GM10847 (cell line): ENCODE measurements around the gene MICAL3.

Source experiments
- POLR2A ChIP-seq: IDR thresholded peaks from 2 replicates; pipeline ENCODE4 v1.6.1; 2011; ENCODE audit not compliant: insufficient read length; ENCODE audit errors: extremely low read depth

Gene MICAL3

GRCh38 chr22:17751596-17751995, 272.8 kb downstream of the MICAL3 start:
- TF ChIP-seq POLR2A: no peak

GRCh38 chr22:17749605-17750395, 274.6 kb downstream of the MICAL3 start:
- TF ChIP-seq POLR2A: no peak

- TF ChIP-seq POLR2A: no peak
These were observed 275.6 kb downstream of the MICAL3 start for GRCh38 chr22:17748555-17749353.

GRCh38 chr22:17746916-17747315, 277.4 kb downstream of the MICAL3 start:
- TF ChIP-seq POLR2A: no peak

DNA sequence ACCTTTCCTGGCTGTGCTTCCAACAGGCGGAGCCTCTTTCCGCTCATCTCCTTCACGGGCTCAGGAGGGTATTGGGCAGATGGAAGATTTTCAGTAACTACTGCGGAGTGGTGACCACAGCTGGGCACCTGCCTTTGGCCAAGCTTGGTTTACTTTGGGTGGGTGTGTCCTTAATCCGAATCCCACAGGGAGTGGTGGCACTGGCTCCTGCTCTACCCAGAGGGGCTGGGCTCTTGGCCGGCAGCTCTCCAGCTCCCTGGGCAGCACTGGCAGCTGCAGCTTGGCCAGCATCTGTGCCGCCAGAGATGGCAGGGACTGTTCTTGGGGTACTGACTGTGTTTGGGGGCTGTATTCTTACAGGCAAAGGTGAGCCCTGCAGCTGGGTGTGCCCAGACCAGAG, 279.9 kb downstream of the MICAL3 start:
- no peak for TF ChIP-seq POLR2A

GRCh38 chr22:17743661-17744411, 280.5 kb downstream of the MICAL3 start:
- no peak for TF ChIP-seq POLR2A

DNA sequence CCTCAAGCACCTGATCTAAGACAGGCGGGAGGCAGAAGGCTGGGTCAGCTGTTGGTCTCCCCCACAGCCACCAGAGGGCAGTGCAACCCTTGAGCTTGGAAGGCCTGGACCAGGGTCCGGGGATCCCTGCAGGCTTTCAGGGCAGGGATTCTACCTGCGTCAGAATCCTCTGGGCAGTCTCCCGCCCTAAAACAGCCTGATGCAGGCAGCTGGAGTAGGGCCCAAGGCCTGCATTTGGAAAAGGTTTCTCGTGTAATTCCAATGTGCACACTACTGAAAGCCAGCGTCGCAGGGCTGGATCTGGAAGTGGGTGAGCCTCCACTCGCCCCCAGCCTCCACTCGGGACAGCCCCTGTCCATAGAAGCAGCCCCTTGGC, 281.8 kb downstream of the MICAL3 start:
- no peak for TF ChIP-seq POLR2A

GRCh38 chr22:17741866-17742526, 282.4 kb downstream of the MICAL3 start:
- TF ChIP-seq POLR2A: no peak

GRCh38 chr22:17739196-17739975, 285.0 kb downstream of the MICAL3 start:
- TF ChIP-seq POLR2A: no peak

GRCh38 chr22:17738386-17739128, 285.8 kb downstream of the MICAL3 start:
- TF ChIP-seq POLR2A: no peak
